ENCODE measurements around the gene CTIF.
A peak's percentile ranks its signal among the peaks of the same experiment; 100 is the strongest.

The CTIF gene

GRCh38 chr18:48605408-48605845, 66.6 kb downstream of the CTIF start:
- DNase-seq = peak; percentile 52

GRCh38 chr18:48607056-48607984, 68.5 kb downstream of the CTIF start:
- DNase-seq = peak; percentile 96

DNA sequence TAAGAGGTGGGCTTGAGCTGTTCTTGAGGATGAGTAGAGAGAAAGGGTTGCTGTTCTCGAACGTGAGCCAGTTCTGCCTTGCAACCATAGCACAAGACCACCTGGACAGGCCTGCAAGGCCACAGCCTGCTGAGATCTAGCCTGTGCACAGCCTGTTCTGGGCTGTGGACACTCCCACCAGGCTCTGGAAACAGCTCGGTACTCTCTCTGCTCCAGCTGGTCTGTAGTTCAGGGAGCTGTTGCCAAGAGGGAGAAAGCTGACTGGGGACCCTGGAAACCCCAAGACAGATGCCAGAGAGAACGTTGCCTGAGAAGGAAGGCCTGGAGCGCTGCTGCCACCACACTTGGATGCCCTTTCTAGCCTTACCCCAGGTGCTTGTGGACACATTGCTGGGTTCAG, 69.8 kb downstream of the CTIF start:
- DNase-seq = no peak

DNA sequence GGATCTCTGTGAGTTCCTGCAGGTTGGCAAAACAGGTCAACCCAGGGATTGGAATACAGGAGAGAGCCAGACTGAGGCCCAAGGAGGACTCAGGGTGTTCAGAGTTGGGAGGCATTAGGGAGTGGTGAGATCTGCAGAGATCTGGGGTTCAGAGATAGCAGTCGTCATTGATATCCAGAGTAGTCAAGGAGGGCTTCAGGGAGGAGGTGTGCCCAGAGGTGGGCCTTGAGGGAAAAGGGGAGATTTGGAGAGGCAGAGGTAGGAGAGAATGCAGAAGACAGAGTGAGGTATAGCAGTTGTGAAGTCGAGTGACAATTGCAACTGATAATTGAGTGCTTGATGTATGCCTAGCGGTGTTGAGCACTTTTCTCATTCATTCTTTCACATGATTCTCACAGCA, 70.3 kb downstream of the CTIF start:
- DNase-seq = no peak

DNA sequence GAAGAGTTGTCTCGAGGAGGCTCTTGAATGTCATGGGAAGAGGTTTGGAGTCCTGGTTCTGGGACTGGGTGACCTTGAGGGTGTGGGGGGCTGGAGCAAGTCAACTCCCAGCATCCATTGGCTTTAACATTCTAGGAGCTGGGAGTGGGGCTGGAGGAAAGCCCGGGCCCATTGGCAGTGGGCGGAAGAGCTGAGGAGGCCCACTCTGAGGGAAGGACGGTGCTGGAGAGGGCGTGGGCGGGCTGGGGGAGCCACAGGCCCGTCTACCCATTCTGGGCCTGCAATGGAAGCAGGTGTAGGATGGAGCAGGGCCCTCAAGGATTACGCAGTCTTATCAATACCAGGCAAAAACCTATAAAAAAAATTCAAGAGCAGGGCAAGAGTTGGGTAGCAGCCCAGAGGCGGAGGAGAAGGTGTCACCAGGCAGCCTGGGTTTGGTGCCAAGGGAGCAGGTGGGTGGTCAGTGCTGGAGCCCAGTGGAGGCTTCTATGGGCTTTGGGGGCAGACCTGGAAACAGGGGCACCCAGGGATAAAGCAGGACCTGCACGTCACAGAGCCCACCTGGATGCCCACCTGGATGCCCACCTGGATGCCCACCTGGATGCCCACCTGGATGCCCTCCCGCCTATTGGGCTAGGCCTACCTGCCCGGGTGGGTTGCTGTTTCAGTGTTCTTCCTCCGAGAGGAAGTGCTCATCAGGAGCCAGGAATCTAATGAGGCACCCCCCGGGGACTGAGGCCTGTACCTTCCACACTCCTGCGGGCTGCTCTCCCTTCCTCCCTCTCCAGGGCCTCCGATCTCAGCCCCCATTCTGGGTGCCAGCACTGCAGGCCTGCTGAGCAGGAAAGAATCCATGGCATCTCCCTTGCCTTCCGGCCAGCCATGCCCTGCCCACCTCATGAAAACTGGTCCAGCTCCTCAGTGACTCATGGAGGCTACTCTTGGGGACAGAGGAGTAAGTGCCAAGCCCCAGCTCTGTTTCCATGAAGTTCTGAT, 71.3 kb downstream of the CTIF start:
- peak; percentile 72 for DNase-seq

GRCh38 chr18:48611203-48611602, 72.4 kb downstream of the CTIF start:
- no peak for DNase-seq

GRCh38 chr18:48611785-48612480, 73.1 kb downstream of the CTIF start:
- DNase-seq = no peak

GRCh38 chr18:48612511-48612910, 73.7 kb downstream of the CTIF start:
- no peak for DNase-seq

GRCh38 chr18:48612917-48613316, 74.1 kb downstream of the CTIF start:
- DNase-seq = no peak

DNA sequence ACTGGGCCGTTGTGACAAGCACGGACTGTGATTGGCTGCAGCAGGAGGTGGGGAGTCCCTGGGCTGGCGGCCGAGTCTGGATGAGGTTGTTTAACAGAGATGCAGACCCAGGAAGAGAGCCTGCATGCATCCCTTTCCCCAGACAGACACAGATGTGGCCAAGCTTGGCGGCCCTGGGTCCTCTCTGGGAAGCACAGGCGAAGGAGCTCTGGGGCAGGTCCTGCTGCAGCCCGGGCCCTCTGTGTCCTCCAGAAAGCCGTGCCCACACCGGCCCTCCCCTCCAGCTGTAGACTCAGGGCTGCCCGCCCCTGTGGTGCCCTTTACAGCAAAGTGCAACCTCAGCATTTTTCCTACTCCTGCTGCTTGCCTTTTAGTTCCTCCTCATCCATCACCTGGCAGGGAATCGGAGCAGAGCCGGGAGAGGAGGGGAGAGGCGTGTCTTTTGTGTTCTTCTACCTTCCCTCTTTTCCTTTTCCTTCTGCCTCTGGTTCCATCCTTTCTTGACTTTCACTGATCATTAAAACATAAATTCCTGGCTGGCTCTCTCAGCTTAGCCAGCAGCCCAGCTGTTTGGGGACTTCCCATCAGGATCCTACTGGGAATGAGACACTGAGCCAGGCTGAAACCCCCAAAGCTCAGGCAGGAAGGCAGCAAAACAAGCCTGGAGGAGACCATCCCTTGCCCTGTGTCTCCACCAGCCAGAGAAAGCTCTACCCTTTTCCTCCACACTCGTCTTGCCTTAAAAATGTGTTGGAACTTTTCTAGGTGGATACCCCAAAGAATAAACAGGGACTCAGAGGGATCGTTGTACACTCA, 75.0 kb downstream of the CTIF start:
- no peak for DNase-seq

DNA sequence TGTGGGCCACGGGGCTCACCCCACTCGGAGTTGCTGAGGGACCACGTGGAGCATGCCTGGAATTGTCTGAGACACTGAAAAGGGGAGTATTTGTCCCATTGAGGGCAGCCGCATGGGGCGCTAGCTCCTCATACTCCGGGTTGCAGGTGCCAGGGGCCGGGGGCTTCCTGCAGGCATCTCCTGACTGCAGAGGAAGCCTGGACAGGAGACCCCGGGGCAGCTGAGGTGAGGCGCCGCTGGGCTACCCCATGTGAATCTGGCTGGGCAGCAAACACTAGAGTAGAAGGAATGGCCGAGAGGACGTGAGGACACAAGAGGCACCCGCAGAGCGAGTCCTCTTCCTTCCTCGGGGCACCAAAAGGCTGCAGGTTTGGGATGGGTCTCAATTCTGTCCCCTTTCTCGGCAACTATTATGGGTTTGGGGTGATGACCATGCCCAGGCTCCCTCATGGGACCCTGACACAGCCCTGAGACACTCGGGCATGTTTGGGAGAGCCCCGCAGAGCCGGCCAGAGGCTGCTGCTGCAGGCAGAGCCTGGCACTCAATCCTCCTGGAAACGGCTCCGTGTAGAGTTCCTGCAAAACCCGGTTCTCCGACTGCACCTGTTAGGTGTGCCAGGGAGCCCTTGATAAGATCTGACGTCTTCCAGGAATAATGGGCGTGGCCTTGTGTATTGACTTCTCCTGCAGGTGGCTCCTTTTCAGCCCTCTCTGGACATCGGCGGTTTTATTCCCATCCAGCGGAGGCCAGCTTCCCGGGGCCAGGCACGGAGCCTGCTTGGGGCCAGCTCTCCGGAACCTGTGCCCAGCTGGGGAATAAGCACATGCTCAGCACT, 77.0 kb downstream of the CTIF start:
- DNase-seq = no peak

GRCh38 chr18:48616484-48617255, 77.8 kb downstream of the CTIF start:
- DNase-seq = no peak

GRCh38 chr18:48617844-48618497, 79.1 kb downstream of the CTIF start:
- no peak for DNase-seq

- DNase-seq = no peak
Observed at GRCh38 chr18:48619016-48619415, 80.2 kb downstream of the CTIF start.

- no peak for DNase-seq
Observed at GRCh38 chr18:48619501-48619900, 80.7 kb downstream of the CTIF start.

DNA sequence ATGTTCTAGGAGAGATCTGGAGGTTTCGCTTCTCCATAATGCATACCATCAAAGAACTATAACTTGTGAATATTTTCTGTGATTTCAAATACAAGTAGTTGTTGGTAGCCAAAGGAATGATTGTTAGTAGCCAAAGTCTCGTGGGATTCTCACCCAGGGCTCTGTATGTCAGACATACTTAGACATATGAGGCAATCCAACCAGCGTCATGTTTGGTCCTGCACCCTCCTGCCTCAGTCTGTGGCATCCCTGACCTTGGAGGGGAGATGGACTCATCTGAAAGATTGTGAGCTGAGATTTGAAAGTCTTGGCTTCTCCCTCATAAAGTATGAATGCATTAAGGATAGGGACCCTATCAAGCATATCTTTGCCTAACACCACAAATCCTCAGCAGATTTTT, 81.2 kb downstream of the CTIF start:
- DNase-seq = no peak

- DNase-seq = peak; percentile 95
Observed at GRCh38 chr18:48621240-48621639, 82.4 kb downstream of the CTIF start.

GRCh38 chr18:48621815-48622555, 83.2 kb downstream of the CTIF start:
- peak; percentile 43 for DNase-seq

DNA sequence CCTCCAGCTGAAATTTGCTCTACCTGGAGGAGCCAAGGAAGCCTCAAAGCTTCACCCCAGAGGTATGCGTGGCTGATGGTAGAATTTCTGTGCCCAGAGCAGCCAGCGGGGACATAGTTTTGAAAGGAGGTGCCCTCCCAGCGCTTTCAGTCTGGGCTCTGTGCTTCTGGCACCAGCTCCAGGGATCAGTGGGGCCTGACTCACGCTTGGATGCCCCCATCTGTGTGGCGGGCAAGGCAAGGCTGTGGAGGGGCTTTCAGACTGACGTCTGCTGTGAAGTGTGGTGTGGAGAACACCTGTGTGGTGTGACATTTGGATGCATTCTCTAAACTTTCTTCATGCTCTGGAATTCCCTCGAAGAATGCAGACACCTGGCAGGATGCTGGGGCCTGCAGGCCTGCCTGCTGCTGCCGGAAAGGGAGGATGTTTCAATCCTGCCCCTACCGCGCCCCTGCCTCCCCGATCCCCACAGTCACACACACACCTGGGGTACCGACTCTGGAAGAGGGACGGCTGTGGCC, 84.1 kb downstream of the CTIF start:
- DNase-seq = peak; percentile 74

Data from EL (cell line).